Lower leg skin (tissue), 3 donors: Measurements from ENCODE around the gene WAPL.

ENCODE experiments used
- CTCF ChIP-seq, 3 donors: fragments of 450-650 bp; IDR thresholded peaks; one replicate each; pipeline ENCODE4 v1.5.1; 2016; ENCODE audit warnings: antibody characterized with exemption in 3 of 3, mild to moderate bottlenecking in 3 of 3, moderate library complexity in 2 of 3
- POLR2A ChIP-seq, 2 donors: fragments of 450-650 bp; IDR thresholded peaks; one replicate each; pipeline ENCODE4 v1.6.1; 2016 to 2017; ENCODE audit warnings: antibody characterized with exemption in 2 of 2, mild to moderate bottlenecking in 1 of 2, moderate library complexity in 1 of 2

- TF ChIP-seq CTCF (IDR thresholded peaks at IDR 0.05): no peak
- TF ChIP-seq POLR2A (IDR thresholded peaks at IDR 0.05): no peak
These were observed 78.5 kb downstream of the WAPL start for GRCh38 chr10:86443069-86443468.
